ENCODE results near the gene GAB4.
"Not testable (repeated sequence)": the region's sequence is repeated elsewhere in the genome, so short reads cannot be mapped to it uniquely, and the experiment has no call there.

The GAB4 gene

GRCh38 chr22:17007852-17008731 is at the start of gene GAB4:
Gene GAB4, minus strand, starts transcription at chr22:17008222. Its CDS starts 108 bp downstream, at chr22:17008114.
- DNase-seq (ENCODE audit: low spot score) = no peak

- DNase-seq (ENCODE audit: low spot score) = no peak
Observed at GRCh38 chr22:17056807-17057206, 48.8 kb upstream of the GAB4 start.

GRCh38 chr22:17056058-17056457 is 48.0 kb upstream of the GAB4 start:
- no peak for DNase-seq (ENCODE audit: low spot score)

- DNase-seq (ENCODE audit: low spot score) = no peak
Observed at GRCh38 chr22:17047656-17048055, 39.6 kb upstream of the GAB4 start.

- no peak for DNase-seq (ENCODE audit: low spot score)
Observed at GRCh38 chr22:17046566-17047348, 38.7 kb upstream of the GAB4 start.

- no peak for DNase-seq (ENCODE audit: low spot score)
Observed at GRCh38 chr22:17043521-17043920, 35.5 kb upstream of the GAB4 start.

- DNase-seq (ENCODE audit: low spot score) = peak; percentile 22
Observed at GRCh38 chr22:17036842-17037711, 29.1 kb upstream of the GAB4 start.

- peak; percentile 24 for DNase-seq (ENCODE audit: low spot score)
Observed at GRCh38 chr22:17035976-17036841, 28.2 kb upstream of the GAB4 start.

GRCh38 chr22:17035246-17035645 is 27.2 kb upstream of the GAB4 start:
- DNase-seq (ENCODE audit: low spot score) = no peak

GRCh38 chr22:17034532-17034931 is 26.5 kb upstream of the GAB4 start:
- DNase-seq (ENCODE audit: low spot score) = not testable (repeated sequence)

GRCh38 chr22:17032277-17032676 is 24.3 kb upstream of the GAB4 start:
- not testable (repeated sequence) for DNase-seq (ENCODE audit: low spot score)

- DNase-seq (ENCODE audit: low spot score) = not testable (repeated sequence)
Observed at GRCh38 chr22:17024380-17024779, 16.4 kb upstream of the GAB4 start.

GRCh38 chr22:17015552-17015951 is 7.5 kb upstream of the GAB4 start:
- not testable (repeated sequence) for DNase-seq (ENCODE audit: low spot score)

GRCh38 chr22:17014101-17014440 is 6.0 kb upstream of the GAB4 start:
- not testable (repeated sequence) for DNase-seq (ENCODE audit: low spot score)

GRCh38 chr22:17013396-17014100 is 5.5 kb upstream of the GAB4 start:
- DNase-seq (ENCODE audit: low spot score) = no peak

- DNase-seq (ENCODE audit: low spot score) = no peak
Observed at GRCh38 chr22:17012267-17012666, 4.2 kb upstream of the GAB4 start.

- DNase-seq (ENCODE audit: low spot score) = no peak
Observed at GRCh38 chr22:17009640-17010291, 1.7 kb upstream of the GAB4 start.

- no peak for DNase-seq (ENCODE audit: low spot score)
Observed at GRCh38 chr22:17007257-17007656, 765 bp downstream of the GAB4 start.

- DNase-seq (ENCODE audit: low spot score) = peak; percentile 1
Observed at GRCh38 chr22:16989915-16990314, 18.1 kb downstream of the GAB4 start.

GRCh38 chr22:16988257-16988656 is 19.8 kb downstream of the GAB4 start:
- DNase-seq (ENCODE audit: low spot score) = no peak
